ENCODE results near the gene STK26.

GRCh38 chrX:132017431-132018185 is 5.5 kb upstream of the STK26 start:
- TF ChIP-seq EZH2 (IDR thresholded peaks at IDR 0.05; ENCODE audit: borderline replicate concordance, low read depth, low read length, severe bottlenecking) (no peak), CTCF (IDR thresholded peaks at IDR 0.05; ENCODE audit: borderline replicate concordance, extremely low read depth, low read length, poor library complexity, severe bottlenecking) (no peak)
